ENCODE results near the gene TNFRSF12A. TPM values are rescaled to one million over a fixed set of nuclear protein-coding genes. Genes with fewer than 3 reads are reported as not detected.

TNFRSF12A gene
- total and polyA plus RNA-seq, 2 of the 4 experiments (the other 2 are of a cell fraction): 103 to 304 TPM

- Histone ChIP-seq H2BK15ac (ENCODE audit: low read depth, low read length) (no peak overlapping the region), H3K9me1 (ENCODE audit: insufficient read depth, low read length) (no peaks in the 10 kb centered on the region), H4K91ac (ENCODE audit: insufficient read depth, low read depth, low read length) (no peak overlapping the region), H3K4me3 (ENCODE audit: insufficient read depth, low read depth, low read length) (no peak overlapping the region), H3K18ac (ENCODE audit: low read depth, low read length) (no peak overlapping the region), H4K20me1 (ENCODE audit: insufficient read depth, low read length) (peaks cover 4% of the 10 kb centered on the region; the same call in 1 of the 2 replicates), H3K4ac (ENCODE audit: low read depth, low read length) (no peak overlapping the region), H3K27me3 (ENCODE audit: control insufficient read depth, insufficient read depth, low read length) (peaks cover 51% of the 10 kb centered on the region), H3K56ac (ENCODE audit: extremely low read depth, insufficient read depth, low read length) (no peak overlapping the region), H3K79me1 (ENCODE audit: low read depth in 1 of 2, low read length in 2 of 2) (no peaks in the 10 kb centered on the region), H3K23ac (ENCODE audit: low read depth, low read length) (no peak overlapping the region), H4K8ac (ENCODE audit: low read depth in 2 of 2, low read length in 2 of 2) (no peak overlapping the region), H3K9me3 (ENCODE audit: control insufficient read depth, insufficient read depth, low read length) (no peaks in the 10 kb centered on the region), H3K9ac (ENCODE audit: low read depth, low read length) (no peak overlapping the region), H2BK5ac (ENCODE audit: low read depth, low read length, poor library complexity, severe bottlenecking) (no peak overlapping the region), H3K4me2 (ENCODE audit: low read depth, low read length) (peak overlapping the region; percentile 15; the same call in 1 of the 2 replicates), H2AFZ (replicated peaks; ENCODE audit: low read length, poor library complexity) (peak overlapping the region; percentile 70), H2AK5ac (ENCODE audit: low read depth, low read length) (no peak overlapping the region), H3K14ac (replicated peaks; ENCODE audit: low read depth, low read length) (no peak overlapping the region), H3K36me3 (ENCODE audit: control insufficient read depth, insufficient read depth, low read length) (no peaks in the 10 kb centered on the region), H3K4me1 (ENCODE audit: control insufficient read depth, insufficient read depth, low read length) (peaks cover 3% of the 10 kb centered on the region; the same call in 1 of the 2 replicates), H3K27ac (ENCODE audit: insufficient read depth, low read length) (no peak overlapping the region), H2BK120ac (ENCODE audit: low read depth, low read length) (no peak overlapping the region), H2BK20ac (ENCODE audit: low read depth, low read length) (no peak overlapping the region), H4K5ac (ENCODE audit: low read depth, low read length) (no peak overlapping the region), H2AK9ac (replicated peaks; ENCODE audit: low read depth, low read length, poor library complexity) (no peak overlapping the region)
- ChIA-PET CTCF (no interaction called here), POLR2A (ENCODE audit: unreplicated experiment) (interaction anchor here (0.5 to 1.0 kb wide), 2 partner anchors 10 to 126 kb away, joined by 4 to 5 read pairs; partner anchors contain the start of gene TNFRSF12A)
- 30% methylated on average over 5 of the region's 21 CpGs; no CpG with 5 or more reads in 1 of the 2 experiments for WGBS, 2 experiments (ENCODE audit: extremely low coverage in 2 of 2, insufficient read length in 1 of 2)
- dilution Hi-C loops (cut with HindIII; ENCODE audit: low sequenced_read_pairs, unreplicated experiment): no loop called here
- DNase-seq (peak; percentile 9), ATAC-seq (ENCODE audit: low read depth) (peak; percentile 71)
- intact Hi-C loops (cut with micrococcal nuclease): no loop called here
- TF ChIP-seq CEBPB (IDR thresholded peaks at IDR 0.05; ENCODE audit: low read depth, low read length) (no peak), FOS (IDR thresholded peaks at IDR 0.05; ENCODE audit: low read depth, low read length) (peak; percentile 6; the same call in 1 of the 2 replicates), POLR2A (IDR thresholded peaks at IDR 0.05; ENCODE audit: low read depth, low read length) (no peak), ELK1 (IDR thresholded peaks at IDR 0.05; ENCODE audit: borderline replicate concordance, low read depth, low read length) (no peak), MAZ (IDR thresholded peaks at IDR 0.05; ENCODE audit: borderline replicate concordance, low read depth, low read length) (no peak), MAFK (IDR thresholded peaks at IDR 0.05; ENCODE audit: low read depth, low read length) (no peak), RFX5 (IDR thresholded peaks at IDR 0.05; ENCODE audit: low read depth, low read length) (no peak), MXI1 (IDR thresholded peaks at IDR 0.05; ENCODE audit: borderline replicate concordance, low read depth, low read length) (no peak), CHD1 (IDR thresholded peaks at IDR 0.05; ENCODE audit: low read depth, low read length) (no peak)
- in situ Hi-C loops (cut with MboI; ENCODE audit: low sequenced_read_pairs): no loop called here
- BruUV-seq (replicated peaks): no TSS peak
These were observed 10.4 kb upstream of the TNFRSF12A start for GRCh38 chr16:3009568-3010390.

All from IMR-90 (cell line).